ENCODE results near the gene SCFD2. TPM values are rescaled to one million over a fixed set of nuclear protein-coding genes. Genes with fewer than 3 reads are reported as not detected.
"Not testable (repeated sequence)": the region's sequence is repeated elsewhere in the genome, so short reads cannot be mapped to it uniquely, and the experiment has no call there.

Gene SCFD2
- total and polyA plus RNA-seq, 9 donors = 5.1 to 42.1 (median 13.5) TPM

DNA sequence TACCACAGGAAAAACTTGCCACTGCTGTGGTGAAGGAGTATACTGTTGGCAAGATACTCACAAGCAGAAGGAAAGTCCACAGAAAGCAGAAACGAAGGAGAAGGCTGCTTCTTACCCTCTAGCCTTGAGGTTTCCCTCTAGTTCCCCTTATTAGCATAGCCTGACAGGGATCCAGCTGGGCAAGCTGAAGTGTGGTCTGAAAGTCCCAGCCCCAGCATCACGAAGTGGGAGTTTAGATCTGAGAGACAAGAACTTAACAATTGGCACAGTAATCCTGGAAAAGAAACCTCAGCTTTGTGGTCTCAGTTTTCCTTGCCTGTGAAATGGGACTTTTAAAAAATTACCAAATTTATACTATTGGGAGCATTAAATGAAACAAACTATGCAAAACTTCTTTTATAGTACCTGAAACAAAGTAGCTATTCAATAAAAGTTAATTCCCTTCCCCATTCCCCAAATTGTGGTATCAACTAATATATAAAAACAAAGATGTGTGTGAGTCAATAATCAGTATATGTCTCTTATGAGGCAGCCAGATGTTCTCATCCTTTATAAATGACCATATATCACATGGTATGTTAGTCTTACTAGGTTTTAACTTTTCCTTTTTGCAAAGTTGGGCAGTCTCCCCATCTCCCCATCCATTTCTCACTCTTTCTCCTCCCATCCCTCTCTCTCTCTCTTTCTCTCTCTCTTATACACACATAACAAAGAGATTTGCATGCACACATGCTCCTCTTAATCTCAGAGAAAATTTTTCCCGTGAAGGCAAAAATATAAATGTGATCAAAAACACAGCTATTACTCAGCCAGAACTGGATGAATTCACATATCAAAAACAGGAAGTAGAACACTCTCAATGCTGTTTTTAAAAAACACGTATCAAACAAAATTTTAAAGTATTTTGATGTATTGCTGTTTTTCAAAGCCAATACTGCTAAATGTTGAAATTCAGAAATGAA, 57.8 kb downstream of the SCFD2 start:
- Histone ChIP-seq H3K27me3 (no peaks in the 10 kb centered on the region), H3K4me3 (no peak overlapping the region), H3K27ac (peak overlapping the region in 1 of 2 donors; percentile 59), H3K36me3 (no peaks in the 10 kb centered on the region), H3K9me3 (no peaks in the 10 kb centered on the region), H3K4me1 (ENCODE audit: insufficient read depth) (peaks cover 1% of the 10 kb centered on the region)
- DNase-seq = no peak
- intact Hi-C loops (cut with DNase I) = no loop called here
- TF ChIP-seq, protein P1, sequence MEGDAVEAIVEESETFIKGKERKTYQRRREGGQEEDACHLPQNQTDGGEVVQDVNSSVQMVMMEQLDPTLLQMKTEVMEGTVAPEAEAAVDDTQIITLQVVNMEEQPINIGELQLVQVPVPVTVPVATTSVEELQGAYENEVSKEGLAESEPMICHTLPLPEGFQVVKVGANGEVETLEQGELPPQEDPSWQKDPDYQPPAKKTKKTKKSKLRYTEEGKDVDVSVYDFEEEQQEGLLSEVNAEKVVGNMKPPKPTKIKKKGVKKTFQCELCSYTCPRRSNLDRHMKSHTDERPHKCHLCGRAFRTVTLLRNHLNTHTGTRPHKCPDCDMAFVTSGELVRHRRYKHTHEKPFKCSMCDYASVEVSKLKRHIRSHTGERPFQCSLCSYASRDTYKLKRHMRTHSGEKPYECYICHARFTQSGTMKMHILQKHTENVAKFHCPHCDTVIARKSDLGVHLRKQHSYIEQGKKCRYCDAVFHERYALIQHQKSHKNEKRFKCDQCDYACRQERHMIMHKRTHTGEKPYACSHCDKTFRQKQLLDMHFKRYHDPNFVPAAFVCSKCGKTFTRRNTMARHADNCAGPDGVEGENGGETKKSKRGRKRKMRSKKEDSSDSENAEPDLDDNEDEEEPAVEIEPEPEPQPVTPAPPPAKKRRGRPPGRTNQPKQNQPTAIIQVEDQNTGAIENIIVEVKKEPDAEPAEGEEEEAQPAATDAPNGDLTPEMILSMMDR (IDR thresholded peaks at IDR 0.05) = no peak
- TF ChIP-seq POLR2A (IDR thresholded peaks at IDR 0.05) (no peak), EP300 (IDR thresholded peaks at IDR 0.05) (no peak)
- 19 to 35% (median 30%) methylated on average over 4 of the region's 4 CpGs for WGBS, 3 donors

DNA sequence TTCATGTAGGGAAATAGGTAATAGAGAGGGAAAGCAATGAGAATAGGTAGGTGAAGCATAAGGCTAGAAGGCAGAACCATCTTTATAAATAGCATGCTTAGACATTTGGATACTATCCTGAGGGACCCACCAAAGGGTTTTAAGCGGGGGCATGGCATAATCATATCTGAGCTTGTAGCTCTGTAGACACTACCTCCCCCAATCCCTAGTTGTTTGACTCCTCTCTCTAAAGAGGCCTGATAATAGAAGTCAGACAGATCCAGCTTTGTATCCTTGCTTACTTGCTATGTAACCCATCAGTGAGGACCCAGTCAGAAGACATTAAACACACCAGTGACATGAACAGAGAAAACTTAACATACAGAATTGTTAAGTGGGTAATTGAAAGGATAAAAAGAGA, 58.7 kb downstream of the SCFD2 start:
- Histone ChIP-seq H3K4me1 (ENCODE audit: insufficient read depth) (peaks cover 1% of the 10 kb centered on the region), H3K27me3 (no peaks in the 10 kb centered on the region), H3K4me3 (no peak overlapping the region), H3K36me3 (no peaks in the 10 kb centered on the region), H3K27ac (no peak overlapping the region), H3K9me3 (no peaks in the 10 kb centered on the region)
- DNase-seq = no peak
- no peak for TF ChIP-seq POLR2A (IDR thresholded peaks at IDR 0.05)
- TF ChIP-seq EP300 (IDR thresholded peaks at IDR 0.05) = no peak
- TF ChIP-seq, protein P1 (IDR thresholded peaks at IDR 0.05) = no peak
- intact Hi-C loops (cut with DNase I) = no loop called here
- WGBS, 3 donors = 68 to 81% (median 74%) methylated on average over 1 of the region's 1 CpG

DNA sequence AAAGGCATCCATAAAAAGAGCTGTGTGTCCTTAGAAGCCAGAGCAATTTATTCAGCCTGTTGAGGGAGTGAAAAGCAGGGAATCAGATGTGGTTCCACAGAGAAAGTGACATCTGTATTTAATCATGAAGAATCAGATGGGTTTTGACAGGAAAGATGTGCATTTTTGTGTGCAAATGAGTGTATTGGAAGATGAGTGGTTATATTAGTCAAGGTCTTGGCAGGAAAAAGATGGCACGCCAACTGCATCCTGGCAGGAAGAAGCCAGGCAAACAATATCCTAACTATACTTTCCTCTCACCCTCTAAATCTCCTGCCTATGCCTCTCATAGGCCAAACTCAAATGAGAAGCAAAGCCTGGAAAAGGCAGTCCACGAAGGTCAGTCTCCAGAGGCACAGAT, 59.1 kb downstream of the SCFD2 start:
- intact Hi-C loops (cut with DNase I) = no loop called here
- WGBS, 3 donors = 75 to 79% (median 76%) methylated on average over 2 of the region's 2 CpGs
- no peak overlapping the region for H3K4me3 ChIP-seq

DNA sequence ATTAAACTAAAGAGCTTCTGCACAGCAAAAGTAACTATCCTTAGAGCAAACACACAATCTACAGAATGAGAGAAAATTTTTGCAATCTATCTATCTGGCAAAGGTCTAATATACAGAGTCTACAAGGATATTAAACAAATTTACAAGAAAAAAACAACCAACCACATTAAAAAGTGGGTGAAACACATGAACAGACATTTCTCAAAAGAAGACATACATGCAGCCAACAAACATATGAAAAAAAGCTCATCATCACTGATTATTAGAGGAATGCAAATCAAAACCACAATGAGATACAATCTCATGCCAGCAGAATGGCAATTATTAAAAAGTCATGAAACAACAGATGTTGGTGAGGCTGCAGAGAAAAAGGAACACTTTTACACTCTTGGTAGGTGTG, 73.7 kb downstream of the SCFD2 start:
- H3K27me3 ChIP-seq; H3K36me3 ChIP-seq; H3K4me1 ChIP-seq (ENCODE audit: insufficient read depth); H3K27ac ChIP-seq; DNase-seq; H3K9me3 ChIP-seq; intact Hi-C loops (cut with DNase I); H3K4me3 ChIP-seq: not testable (repeated sequence)

More for the DNA sequence above, 59.1 kb downstream of the SCFD2 start:
- H3K36me3 ChIP-seq = no peaks in the 10 kb centered on the region
- no peaks in the 10 kb centered on the region for H3K27me3 ChIP-seq
- TF ChIP-seq, protein P1 (IDR thresholded peaks at IDR 0.05) = no peak
- TF ChIP-seq EP300 (IDR thresholded peaks at IDR 0.05) = no peak
- TF ChIP-seq POLR2A (IDR thresholded peaks at IDR 0.05) = no peak
- DNase-seq = no peak
- H3K4me1 ChIP-seq (ENCODE audit: insufficient read depth) = peaks cover 1% of the 10 kb centered on the region
- H3K27ac ChIP-seq = no peak overlapping the region
- no peaks in the 10 kb centered on the region for H3K9me3 ChIP-seq

DNA sequence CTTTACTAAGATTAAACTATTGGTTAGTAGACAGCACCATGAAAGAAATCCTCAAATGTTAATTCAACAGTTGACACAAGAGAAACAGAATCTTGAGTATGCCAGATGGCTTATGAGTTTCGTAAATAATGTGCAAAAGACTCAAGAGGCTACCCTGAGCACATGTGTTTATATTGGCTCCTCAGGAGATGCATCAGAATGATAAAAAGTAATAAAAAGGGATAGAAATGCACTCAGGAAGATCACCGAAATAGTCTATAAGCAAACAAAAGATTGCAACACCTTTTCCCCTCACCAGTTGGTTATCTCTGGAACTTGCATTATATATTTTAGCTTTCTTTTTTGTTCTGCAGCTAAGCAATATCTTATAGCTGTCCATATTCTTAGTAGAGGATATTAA, 84.4 kb downstream of the SCFD2 start:
- WGBS, 3 donors = 92 to 94% (median 92%) methylated on average over 2 of the region's 2 CpGs
- no peak overlapping the region for H3K27ac ChIP-seq
- intact Hi-C loops (cut with DNase I) = no loop called here
- no peaks in the 10 kb centered on the region for H3K4me1 ChIP-seq (ENCODE audit: insufficient read depth)
- no peaks in the 10 kb centered on the region for H3K36me3 ChIP-seq
- TF ChIP-seq, protein P1 (IDR thresholded peaks at IDR 0.05) = no peak
- TF ChIP-seq EP300 (IDR thresholded peaks at IDR 0.05) (no peak), POLR2A (IDR thresholded peaks at IDR 0.05) (no peak)
- no peaks in the 10 kb centered on the region for H3K9me3 ChIP-seq
- DNase-seq = no peak
- H3K4me3 ChIP-seq = no peak overlapping the region
- H3K27me3 ChIP-seq = no peaks in the 10 kb centered on the region

Measured in ovary (tissue), 9 donors.